ENCODE results near the gene BRD1. TPM values are rescaled to one million over a fixed set of nuclear protein-coding genes. Genes with fewer than 3 reads are reported as not detected.

BRD1 gene
- total RNA-seq, 1 donor from 2014 or later: 37.4 TPM

DNA sequence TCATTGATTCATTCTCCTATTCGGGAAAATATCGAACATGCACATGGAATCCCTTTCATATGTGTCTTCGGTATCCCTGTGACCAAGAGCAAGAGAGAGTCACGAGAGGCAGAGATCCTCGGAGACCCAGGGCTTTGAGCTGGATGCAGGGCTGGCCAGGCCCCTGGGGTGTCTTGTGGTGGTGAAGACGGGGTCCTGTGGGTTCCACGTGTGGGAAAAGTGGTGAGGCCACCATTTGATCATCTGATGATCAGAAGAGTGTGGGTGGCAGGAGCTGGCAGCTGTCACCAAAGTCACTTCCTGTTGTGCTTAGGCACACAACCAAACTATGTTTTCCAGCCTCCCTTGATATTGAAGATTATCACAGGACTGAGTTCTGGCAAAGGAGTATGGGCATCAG is 94.0 kb downstream of the BRD1 start:
- H3K27ac ChIP-seq: no peak overlapping the region
- no peak for ATAC-seq
- H3K4me3 ChIP-seq: no peak overlapping the region
- TF ChIP-seq, protein P1, sequence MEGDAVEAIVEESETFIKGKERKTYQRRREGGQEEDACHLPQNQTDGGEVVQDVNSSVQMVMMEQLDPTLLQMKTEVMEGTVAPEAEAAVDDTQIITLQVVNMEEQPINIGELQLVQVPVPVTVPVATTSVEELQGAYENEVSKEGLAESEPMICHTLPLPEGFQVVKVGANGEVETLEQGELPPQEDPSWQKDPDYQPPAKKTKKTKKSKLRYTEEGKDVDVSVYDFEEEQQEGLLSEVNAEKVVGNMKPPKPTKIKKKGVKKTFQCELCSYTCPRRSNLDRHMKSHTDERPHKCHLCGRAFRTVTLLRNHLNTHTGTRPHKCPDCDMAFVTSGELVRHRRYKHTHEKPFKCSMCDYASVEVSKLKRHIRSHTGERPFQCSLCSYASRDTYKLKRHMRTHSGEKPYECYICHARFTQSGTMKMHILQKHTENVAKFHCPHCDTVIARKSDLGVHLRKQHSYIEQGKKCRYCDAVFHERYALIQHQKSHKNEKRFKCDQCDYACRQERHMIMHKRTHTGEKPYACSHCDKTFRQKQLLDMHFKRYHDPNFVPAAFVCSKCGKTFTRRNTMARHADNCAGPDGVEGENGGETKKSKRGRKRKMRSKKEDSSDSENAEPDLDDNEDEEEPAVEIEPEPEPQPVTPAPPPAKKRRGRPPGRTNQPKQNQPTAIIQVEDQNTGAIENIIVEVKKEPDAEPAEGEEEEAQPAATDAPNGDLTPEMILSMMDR (IDR thresholded peaks at IDR 0.05): no peak
- no peaks in the 10 kb centered on the region for H3K36me3 ChIP-seq
- H3K9me3 ChIP-seq: no peaks in the 10 kb centered on the region
- H3K4me1 ChIP-seq: no peaks in the 10 kb centered on the region
- H3K27me3 ChIP-seq (ENCODE audit: low read depth): peaks cover 47% of the 10 kb centered on the region
- intact Hi-C loops (cut with DNase I): no loop called here
- DNase-seq: no peak

DNA sequence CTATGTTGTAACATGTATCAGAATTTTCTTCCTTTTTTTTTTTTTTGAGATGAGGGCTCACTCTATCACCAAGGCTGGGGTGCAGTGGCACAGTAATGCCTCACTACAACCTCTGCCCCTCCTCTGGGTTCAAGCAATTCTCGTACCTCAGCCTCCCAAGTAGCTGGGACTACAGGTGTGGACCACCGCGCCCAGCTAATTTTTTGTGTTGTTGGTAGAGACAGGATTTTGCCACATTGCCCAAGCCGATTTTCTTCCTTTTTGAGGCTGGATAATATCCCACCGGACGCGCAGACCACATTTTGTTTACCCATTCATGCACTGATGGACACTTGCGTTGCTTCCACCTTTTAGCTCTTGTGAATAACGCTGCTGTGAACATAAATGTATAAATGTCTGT is 97.0 kb downstream of the BRD1 start:
- peaks cover 65% of the 10 kb centered on the region for H3K27me3 ChIP-seq (ENCODE audit: low read depth)
- H3K9me3 ChIP-seq: no peaks in the 10 kb centered on the region
- no peak overlapping the region for H3K27ac ChIP-seq
- no peak for ATAC-seq
- no peaks in the 10 kb centered on the region for H3K36me3 ChIP-seq
- TF ChIP-seq, protein P1 (IDR thresholded peaks at IDR 0.05): no peak
- no peaks in the 10 kb centered on the region for H3K4me1 ChIP-seq
- H3K4me3 ChIP-seq: no peak overlapping the region
- intact Hi-C loops (cut with DNase I): no loop called here
- no peak for DNase-seq

DNA sequence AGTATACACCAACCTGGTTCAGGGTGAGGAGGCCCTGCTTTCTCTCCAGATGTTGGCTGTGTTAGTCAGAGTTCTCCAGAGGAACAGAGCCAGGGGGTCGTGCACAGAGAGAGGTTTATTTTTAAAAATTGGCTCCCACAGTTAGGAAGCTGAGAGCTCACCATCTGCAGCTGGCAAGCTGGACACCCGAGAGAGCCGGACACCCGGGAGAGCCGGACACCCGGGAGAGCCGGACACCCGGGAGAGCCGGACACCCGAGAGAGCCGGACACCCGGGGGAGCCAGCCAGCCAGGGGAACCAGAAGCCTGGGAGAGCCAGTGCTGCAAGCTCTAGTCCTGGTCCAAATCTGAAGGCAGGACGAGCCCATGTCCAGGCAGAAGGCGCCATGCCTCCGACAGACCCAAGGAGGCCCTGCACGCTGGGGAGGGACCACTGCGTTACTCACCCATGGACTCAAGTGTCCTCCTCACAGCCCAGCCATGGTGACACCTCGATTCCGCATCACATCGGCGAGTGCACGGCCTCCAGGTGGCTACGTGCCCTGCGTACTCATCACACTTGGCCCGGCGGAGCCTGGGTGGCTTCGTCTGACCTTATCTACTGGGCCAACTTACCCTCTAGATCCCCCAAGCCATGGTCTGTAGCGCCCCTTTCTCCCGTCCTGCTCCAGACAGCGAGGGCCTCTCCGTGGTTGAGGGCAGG is 99.0 kb downstream of the BRD1 start:
- intact Hi-C loops (cut with DNase I): no loop called here
- TF ChIP-seq, protein P1 (IDR thresholded peaks at IDR 0.05): no peak
- H3K27ac ChIP-seq: no peak overlapping the region

DNA sequence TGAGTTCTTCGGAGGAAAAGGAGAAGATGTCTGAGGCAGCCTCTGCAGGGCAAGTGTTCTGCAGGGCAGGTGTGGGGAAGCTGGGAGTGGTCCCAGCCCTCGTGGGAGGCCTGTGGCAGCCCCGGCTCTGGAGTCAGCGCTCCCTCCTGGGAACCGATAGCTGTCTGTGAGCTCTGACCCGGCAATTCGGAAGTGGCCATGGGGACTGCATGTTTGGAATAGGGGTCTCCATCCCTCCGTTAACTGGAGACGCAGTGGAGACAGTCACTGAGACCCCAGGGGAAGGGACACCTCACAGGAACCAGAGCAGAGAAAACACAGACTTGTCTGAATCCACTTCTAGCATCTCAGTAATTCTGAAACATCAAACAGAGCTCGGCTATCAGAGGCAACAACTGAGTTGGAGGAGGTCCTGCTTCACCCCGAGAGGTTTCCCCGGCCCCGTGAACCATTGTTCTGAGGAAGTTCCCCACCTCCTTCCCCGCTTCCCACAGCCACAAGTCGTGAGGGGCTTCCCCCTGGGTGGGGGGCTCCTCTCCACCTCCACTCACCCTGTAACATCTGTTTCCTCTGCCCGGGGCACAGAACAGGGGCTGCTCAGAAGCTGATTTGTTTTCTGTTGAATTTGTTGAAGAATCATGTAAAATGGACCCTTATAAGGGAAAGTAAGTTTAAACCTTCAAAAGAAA is 99.6 kb downstream of the BRD1 start:
- H3K4me3 ChIP-seq: no peak overlapping the region
- no peak overlapping the region for H3K27ac ChIP-seq
- DNase-seq: no peak
- no peaks in the 10 kb centered on the region for H3K9me3 ChIP-seq
- ATAC-seq: no peak
- intact Hi-C loops (cut with DNase I): no loop called here
- peaks cover 73% of the 10 kb centered on the region for H3K27me3 ChIP-seq (ENCODE audit: low read depth)
- H3K36me3 ChIP-seq: no peaks in the 10 kb centered on the region
- TF ChIP-seq, protein P1 (IDR thresholded peaks at IDR 0.05): no peak
- peaks cover 12% of the 10 kb centered on the region for H3K4me1 ChIP-seq

More for the DNA sequence above, 99.0 kb downstream of the BRD1 start:
- peaks cover 67% of the 10 kb centered on the region for H3K27me3 ChIP-seq (ENCODE audit: low read depth)
- H3K9me3 ChIP-seq: no peaks in the 10 kb centered on the region
- H3K36me3 ChIP-seq: no peaks in the 10 kb centered on the region
- H3K4me1 ChIP-seq: peaks cover 12% of the 10 kb centered on the region
- H3K4me3 ChIP-seq: no peak overlapping the region
- ATAC-seq (no peak), DNase-seq (no peak)

DNA sequence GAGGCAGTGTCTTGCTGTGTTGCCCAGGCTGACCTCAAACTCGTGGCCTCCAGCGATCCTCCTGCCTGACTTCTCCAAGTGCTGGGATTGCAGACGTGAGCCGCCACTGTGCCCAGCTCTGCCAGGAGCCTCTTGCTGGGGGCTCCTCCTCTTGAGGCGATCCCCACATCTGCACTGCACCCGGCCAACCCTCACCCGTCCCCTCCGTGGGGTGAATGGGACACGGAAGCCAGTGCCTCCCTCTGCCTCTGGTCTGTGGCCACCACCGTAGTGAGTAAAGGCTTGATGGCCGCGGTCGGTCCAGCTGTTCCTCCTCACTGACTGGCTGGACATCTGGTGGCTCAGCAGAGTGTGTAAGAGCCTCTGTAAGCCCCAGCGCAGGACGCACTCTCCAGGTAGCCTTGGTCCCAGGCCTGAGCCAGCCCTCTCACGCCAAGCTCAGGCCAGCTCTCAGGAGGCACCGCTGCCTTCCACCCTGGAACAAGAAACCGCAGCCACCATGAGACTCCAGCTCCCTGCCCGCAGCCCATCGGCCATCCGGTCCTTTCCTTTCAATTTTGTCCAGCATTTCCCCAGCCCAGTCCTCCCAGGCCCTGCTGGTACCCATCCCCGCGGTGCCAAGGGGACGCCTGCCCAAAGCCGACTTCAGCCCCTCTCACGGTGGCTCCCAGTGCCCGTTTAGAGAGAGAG is 100.3 kb downstream of the BRD1 start:
- TF ChIP-seq, protein P1 (IDR thresholded peaks at IDR 0.05): no peak
- DNase-seq: no peak
- Histone ChIP-seq H3K36me3 (no peaks in the 10 kb centered on the region), H3K9me3 (no peaks in the 10 kb centered on the region), H3K4me1 (peaks cover 12% of the 10 kb centered on the region), H3K27ac (no peak overlapping the region), H3K27me3 (ENCODE audit: low read depth) (peaks cover 73% of the 10 kb centered on the region), H3K4me3 (no peak overlapping the region)
- ATAC-seq: no peak
- intact Hi-C loops (cut with DNase I): no loop called here

All from lower lobe of right lung (tissue), 2 donors.